Activated gamma-delta T cell treated with Interleukin-2 at 50 U/mL for 16 hours (primary cell): ENCODE data around the gene COL19A1.

ENCODE experiments used
- DNase-seq: peaks from one replicate; pipeline ENCODE4 v3.0.0-alpha.2; 2020

The COL19A1 gene

DNA sequence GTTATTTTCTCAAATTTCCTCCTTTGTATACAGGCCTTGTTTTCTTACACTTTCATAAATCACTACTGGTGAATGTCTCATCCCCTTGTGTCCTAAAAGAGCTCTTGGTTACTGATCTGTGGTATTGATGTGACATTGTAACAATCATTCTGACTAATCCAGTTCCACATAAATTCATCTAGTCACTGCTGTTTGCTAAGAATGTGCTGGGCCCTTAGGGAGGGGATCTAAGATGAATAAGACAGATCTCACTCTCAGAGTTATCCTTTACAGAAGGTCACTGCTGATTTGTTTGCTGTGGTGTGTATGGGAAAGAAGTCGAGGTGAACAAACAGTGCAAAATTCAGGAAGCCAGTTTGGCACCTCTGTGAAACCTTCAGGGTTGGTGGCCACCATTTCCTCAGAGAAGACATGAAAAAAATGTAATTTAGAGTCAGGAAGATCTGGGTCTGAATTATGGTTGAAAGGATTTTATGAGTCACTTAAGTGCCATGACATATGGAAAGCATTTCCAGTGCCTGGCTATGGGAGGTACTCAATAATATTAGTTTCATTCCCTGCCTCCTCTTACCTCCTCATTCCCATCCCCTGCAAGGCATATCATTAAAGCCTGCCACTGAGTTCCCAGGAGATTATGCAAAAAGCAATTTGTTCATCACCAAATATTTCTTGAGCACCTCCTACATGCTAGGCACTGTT is 314.7 kb downstream of the COL19A1 start:
- DNase-seq, result no peak

- no peak for DNase-seq
Measured at GRCh38 chr6:70183538-70183937, 317.2 kb downstream of the COL19A1 start.

- DNase-seq, result no peak
Measured at GRCh38 chr6:70184723-70185122, 318.4 kb downstream of the COL19A1 start.

DNA sequence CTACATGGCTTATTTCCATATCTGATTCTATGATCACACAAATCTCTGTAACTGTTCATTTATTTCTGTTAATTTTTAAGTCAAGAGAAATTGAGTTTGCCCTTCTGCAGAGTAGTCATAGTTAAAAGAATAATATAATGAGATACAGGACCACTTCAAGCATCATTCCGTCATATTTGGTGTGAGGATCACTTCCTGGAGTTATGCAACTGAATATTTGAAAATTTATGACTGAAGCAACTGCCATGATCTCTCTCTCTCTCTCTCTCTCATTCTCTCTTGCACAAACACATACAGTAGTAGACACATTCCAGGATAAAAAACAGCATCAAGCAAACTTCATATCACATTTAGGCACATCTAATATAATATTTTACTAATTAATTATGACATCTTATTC is 320.1 kb downstream of the COL19A1 start:
- DNase-seq, result no peak

- no peak for DNase-seq
Measured at GRCh38 chr6:70188202-70188601, 321.8 kb downstream of the COL19A1 start.

DNA sequence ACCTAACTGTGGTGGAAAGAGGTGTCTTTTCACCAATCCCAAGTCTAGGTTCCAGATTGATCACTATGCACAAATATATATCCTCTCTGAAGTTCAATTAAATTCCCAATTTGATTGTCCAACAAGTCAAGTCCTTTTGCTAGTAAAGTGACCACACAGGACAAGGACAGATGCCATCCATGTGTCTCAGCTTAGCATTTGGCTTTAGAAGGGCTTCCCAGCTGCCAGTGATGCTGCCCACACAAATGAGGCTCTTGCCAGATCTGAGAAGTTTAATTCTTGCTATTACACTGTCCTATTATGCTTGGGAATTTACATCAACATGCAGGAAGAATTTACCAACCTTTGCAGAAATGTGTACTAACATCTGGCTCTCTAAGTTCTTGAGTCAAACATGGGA is 328.1 kb downstream of the COL19A1 start:
- no peak for DNase-seq

- DNase-seq, result no peak
Measured at GRCh38 chr6:70196531-70196930, 330.2 kb downstream of the COL19A1 start.

DNA sequence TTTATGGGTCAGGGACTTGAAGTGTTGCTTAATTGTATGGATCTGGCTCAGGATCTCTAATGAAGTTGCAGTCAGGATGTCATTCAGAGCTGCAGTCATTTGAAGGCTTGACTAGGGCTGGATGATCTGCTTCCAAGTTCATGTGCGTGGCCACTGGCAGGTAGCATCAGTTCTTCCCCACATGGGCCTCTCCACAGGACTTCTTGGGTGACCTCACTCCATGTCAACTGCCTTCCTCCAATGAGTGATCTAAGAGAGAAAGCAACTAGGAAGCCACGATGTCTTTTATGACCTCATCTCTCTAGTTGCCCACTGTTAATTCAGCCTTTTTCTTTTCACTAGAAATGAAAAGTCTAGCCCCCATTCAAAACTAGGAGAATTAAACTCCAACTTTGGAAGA is 332.4 kb downstream of the COL19A1 start:
- DNase-seq, result no peak

DNA sequence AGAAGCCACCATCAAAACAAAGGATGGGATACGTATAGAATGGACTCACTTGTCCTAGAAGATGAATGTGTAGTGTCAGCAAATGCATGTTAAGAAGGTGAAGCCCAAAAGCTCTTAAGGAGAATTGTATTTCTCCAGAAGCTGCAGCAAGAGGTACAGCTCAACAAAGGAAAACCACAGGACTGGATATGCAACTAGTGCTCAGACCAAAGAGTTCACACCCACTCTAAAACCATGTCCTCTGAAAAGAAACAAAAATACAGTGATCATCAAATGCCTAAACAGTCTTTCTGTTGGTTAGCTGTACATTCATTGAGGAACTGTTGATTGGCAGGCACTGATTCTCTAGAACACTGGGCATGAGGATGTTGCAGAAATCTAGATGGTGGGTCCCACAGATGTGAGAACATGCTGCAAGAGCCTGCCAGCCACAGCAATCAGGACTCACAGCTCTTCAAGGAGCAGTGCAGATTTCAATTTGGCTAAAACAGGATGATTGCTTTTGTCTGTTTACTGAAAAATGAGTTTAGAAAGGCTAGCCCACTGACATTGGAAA is 342.0 kb downstream of the COL19A1 start:
- DNase-seq, result no peak

- DNase-seq, result no peak
Measured at GRCh38 chr6:70210462-70210861, 344.1 kb downstream of the COL19A1 start.

GRCh38 chr6:70215460-70216108 is 349.2 kb downstream of the COL19A1 start:
- DNase-seq, result no peak

GRCh38 chr6:70216767-70217166 is 350.4 kb downstream of the COL19A1 start:
- DNase-seq, result no peak

DNA sequence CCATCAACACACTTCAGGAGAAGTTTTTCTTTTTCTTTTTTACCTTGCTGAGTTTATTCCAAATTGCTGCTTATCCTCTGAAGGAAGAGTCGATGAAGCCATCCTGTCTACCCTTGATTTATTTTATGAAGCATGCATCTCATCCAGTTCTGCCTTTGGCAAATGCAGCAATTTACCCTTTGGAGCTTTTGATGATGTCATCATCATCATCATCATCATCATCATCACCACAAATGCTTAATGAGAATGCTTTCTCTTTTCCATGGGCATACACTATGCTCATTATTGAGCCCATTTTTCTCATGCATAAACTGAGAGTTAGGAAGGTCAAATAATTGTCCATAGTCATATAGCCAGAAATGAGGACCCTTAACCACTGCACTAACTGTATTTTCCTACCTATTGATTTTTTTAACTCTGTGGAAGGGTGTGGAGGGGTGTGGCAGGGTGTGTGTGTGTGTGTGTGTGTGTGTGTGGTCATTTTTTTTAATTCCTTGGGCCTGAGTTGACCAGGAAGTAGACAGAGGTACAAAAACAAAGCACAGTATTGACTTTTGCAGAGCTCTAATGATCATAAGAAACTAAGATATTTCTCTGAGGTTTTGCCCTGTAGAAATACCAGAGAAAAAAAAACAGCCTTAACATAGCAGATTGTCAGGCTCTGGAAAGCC is 353.7 kb downstream of the COL19A1 start:
- DNase-seq, result no peak

DNA sequence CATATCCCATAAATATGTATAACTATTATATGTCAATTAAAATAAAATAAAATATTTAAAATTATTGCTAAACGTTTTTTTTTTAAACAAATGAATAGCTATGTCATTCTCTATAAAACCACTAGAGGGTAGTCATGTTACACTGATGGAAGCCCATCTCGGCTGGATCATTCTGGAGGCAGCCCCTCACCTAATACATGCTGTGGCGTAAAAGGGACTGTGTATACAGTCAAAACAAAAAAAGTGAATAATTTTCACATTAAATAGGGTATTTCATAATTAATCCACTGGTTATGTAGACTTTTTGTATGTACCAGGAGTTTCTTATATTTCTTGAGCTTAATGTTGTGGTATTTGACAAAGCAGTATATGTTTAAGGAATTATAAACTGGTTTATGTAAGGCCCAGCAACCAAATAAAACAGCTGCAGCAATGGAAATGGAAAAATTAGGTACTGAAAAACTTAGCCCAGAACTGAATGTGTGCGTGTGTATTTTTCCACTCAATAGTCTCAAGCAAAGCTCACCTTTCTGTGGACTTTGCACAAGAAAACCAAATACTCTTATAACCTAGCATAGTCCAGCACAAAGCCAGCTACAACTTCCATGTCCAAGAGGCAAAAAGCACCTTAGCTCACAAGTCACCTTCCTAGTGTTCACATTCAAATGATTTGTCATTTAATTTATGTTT is 354.8 kb downstream of the COL19A1 start:
- no peak for DNase-seq

GRCh38 chr6:70221715-70222438 is 355.5 kb downstream of the COL19A1 start:
- DNase-seq, result no peak

- DNase-seq, result no peak
Measured at GRCh38 chr6:70222439-70222749, 356.0 kb downstream of the COL19A1 start.

DNA sequence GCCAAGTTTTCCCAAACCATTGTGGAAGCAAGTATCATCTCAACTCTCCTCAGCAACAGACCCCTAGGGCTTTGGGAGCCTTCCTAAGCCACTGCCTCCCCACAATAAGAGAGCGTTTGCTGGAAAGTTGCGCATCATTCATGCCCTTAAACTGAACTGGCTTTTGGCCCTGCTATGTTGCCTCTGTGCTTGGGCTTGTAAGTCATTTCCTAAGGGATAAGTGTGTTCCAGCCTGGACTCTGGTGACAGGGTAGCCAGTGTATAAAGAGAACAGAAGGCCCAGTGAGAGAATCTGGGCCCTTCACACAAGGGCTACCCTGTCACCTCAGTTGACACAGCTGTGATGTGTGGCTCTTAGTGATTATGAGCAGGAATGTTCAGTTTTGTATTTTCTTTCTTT is 358.7 kb downstream of the COL19A1 start:
- no peak for DNase-seq

DNA sequence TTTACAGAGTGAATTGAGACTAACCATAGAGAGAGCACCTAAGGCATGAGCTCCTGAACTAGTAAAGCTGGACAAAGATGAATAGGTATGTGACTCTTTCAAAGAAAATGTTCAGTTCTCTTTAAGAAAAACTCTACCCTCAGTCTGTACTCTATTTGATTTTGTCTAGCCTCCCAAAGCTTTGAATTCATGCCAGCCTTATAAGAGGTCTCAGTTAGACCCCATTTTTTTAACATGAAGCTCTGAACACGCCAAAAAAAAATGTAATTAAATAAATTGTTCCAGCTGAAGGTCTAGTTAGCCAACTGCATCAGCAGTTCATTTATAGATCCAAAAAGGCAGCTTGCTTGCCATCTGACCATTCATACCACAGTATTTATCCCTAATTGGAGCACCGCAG is 365.0 kb downstream of the COL19A1 start:
- no peak for DNase-seq

DNA sequence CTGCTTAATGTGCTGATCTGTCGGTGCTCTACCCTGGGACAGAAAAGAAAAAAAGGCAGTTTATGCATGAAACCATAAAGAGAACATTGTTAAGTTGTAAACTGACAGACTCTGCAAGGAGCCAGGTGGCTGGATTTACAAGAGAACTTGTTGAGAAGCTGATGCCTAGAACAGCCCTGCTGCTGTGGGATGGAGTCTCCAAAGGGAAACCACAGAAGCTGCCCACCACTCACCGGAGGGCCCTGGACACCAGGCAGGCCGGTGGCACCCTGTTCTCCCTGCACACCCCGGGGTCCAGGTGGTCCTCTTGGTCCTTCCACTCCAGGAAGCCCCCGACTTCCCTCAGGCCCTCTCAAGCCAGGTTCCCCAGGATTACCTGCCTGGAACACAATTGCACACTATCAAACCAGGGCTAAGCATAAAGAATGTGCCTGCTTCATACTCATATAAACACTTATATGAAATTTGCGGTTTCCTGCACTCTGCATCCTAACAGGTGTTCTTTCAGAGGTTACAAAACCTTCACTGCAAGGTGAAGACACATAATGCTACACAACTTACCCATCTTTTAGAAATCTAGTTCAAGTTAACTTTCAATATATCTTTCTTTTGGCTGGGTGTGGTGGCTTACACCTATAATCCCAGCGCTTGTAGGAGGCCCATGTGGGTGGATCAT is 368.3 kb downstream of the COL19A1 start:
- no peak for DNase-seq

- DNase-seq, result no peak
Measured at GRCh38 chr6:70236343-70236742, 370.0 kb downstream of the COL19A1 start.

GRCh38 chr6:70241031-70241430 is 374.7 kb downstream of the COL19A1 start:
- no peak for DNase-seq

DNA sequence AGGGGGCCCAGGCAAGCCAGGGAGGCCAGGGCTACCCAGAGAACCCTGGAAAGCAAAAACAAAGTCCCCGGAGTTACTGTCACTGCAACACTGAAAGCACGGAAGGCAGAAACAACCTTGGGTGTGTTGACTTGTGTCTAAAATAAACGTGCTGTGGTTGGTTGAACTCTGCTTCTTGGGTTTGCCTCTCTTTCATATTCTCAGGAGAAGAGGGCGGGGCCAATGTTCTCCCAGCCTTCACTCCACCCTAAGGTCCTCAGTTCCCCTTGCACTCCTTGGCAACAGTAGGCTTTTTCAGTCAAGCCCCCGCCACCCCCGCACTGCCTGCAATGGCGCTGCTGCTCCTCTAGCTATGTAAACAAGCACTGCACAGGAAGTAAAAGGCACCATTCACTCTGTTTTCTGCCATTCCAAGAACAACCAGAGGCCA is 375.6 kb downstream of the COL19A1 start:
- no peak for DNase-seq
